Thyroid gland (tissue), 4 donors: ENCODE data around the gene SPHK1. TPM values are rescaled to one million over a fixed set of nuclear protein-coding genes. Genes with fewer than 3 reads are reported as not detected.
A peak's percentile ranks its signal among the peaks of the same experiment; 100 is the strongest.
"Not testable (repeated sequence)": the region's sequence is repeated elsewhere in the genome, so short reads cannot be mapped to it uniquely, and the experiment has no call there.

ENCODE experiments used
- DNase-seq, 2 donors: peaks; one replicate each; pipeline ENCODE4 v3.0.0-alpha.2; 2019
- H3K27ac ChIP-seq, 3 donors: fragments of 200-600 bp; sonication (generic); 1 replicate in 2 of 3; 2 replicates in 1 of 3; pipeline ENCODE4 v1.5.1; 2016 to 2019; ENCODE audit warnings: mild to moderate bottlenecking in 1 of 3, moderate library complexity in 1 of 3
- H3K27me3 ChIP-seq: fragments of 200-600 bp; sonication (generic); one replicate; pipeline ENCODE4 v1.5.1; 2019
- H3K36me3 ChIP-seq, 2 donors: fragments of 200-600 bp; sonication (generic); one replicate each; pipeline ENCODE4 v1.5.1; 2016 to 2019
- H3K4me1 ChIP-seq, 2 donors: fragments of 200-600 bp; sonication (generic); one replicate each; pipeline ENCODE4 v1.5.1; 2017 to 2019
- H3K4me3 ChIP-seq, 3 donors: fragments of 200-600 bp; sonication (generic); replicated peaks in 1 of 3; 1 replicate in 2 of 3; 2 replicates in 1 of 3; pipeline ENCODE4 v1.5.1; 2016; ENCODE audit warnings: mild to moderate bottlenecking in 1 of 3
- H3K9me3 ChIP-seq: fragments of 200-600 bp; sonication (generic); one replicate; pipeline ENCODE4 v1.5.1; 2017
- POLR2A ChIP-seq, 2 donors: fragments of 450-650 bp; IDR thresholded peaks; one replicate each; pipeline ENCODE4 v1.6.1; 2017; ENCODE audit warnings: antibody characterized with exemption in 2 of 2, mild to moderate bottlenecking in 2 of 2, moderate library complexity in 1 of 2
- WGBS, 2 donors: methylation state at CpG; one replicate each; pipeline ENCODE4 v1.1.5; 2017; 5-methylcytosine and 5-hydroxymethylcytosine counted together
- intact Hi-C: fragments of 100-400 bp; cut with DNase I; formaldehyde crosslinking; loops from one replicate; pipeline ENCODE4 v1.15.1; 2023
- total RNA-seq, 4 donors: library from RNA; depleted of rRNA; stranded (reverse); fragments of >200 nt; gene quantifications; one replicate each; pipeline ENCODE4 v1.2.3, GENCODE V29; 2016
- TF ChIP-seq, protein P1 (sequence below), 6 experiments: fragments of 200-600 bp in 3 of 6; fragments of 450-650 bp in 3 of 6; sonication (generic) in 3 of 6; IDR thresholded peaks; one replicate each; pipeline ENCODE4 v1.5.1; 2016 to 2019; ENCODE audit warnings: antibody characterized with exemption in 6 of 6, mild to moderate bottlenecking in 2 of 6, inconsistent platforms in 1 of 6, moderate library complexity in 1 of 6

The SPHK1 gene
- total RNA-seq, 4 donors from 2014 or later: 8.5 to 24.5 (median 13.8) TPM

DNA sequence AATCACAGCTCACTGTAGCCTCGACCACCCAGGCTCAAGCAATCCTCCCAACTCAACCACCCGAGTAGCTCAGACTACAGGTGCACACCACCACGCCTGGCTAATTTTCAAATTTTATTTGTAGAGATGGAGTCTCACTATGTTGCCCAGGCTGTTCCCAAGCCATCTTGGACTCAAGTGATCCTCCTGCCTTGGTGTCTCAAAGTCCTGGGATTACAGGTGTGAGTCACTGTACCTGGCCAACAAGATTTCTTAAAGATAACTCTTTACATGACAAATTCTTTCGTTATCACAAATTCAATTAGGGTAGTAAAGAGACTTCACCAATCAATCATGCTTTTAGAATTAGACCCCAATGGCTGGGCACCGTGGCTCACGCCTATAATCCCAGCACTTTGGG, 43.1 kb upstream of the SPHK1 start:
- TF ChIP-seq, protein P1, sequence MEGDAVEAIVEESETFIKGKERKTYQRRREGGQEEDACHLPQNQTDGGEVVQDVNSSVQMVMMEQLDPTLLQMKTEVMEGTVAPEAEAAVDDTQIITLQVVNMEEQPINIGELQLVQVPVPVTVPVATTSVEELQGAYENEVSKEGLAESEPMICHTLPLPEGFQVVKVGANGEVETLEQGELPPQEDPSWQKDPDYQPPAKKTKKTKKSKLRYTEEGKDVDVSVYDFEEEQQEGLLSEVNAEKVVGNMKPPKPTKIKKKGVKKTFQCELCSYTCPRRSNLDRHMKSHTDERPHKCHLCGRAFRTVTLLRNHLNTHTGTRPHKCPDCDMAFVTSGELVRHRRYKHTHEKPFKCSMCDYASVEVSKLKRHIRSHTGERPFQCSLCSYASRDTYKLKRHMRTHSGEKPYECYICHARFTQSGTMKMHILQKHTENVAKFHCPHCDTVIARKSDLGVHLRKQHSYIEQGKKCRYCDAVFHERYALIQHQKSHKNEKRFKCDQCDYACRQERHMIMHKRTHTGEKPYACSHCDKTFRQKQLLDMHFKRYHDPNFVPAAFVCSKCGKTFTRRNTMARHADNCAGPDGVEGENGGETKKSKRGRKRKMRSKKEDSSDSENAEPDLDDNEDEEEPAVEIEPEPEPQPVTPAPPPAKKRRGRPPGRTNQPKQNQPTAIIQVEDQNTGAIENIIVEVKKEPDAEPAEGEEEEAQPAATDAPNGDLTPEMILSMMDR (IDR thresholded peaks at IDR 0.05): no peak
- TF ChIP-seq POLR2A (IDR thresholded peaks at IDR 0.05): no peak
- Histone ChIP-seq H3K27ac (no peak overlapping the region), H3K4me1 (peaks cover 0 to 5% of the 10 kb centered on the region in 2 donors), H3K36me3 (peaks cover 22 to 26% of the 10 kb centered on the region in 2 donors), H3K27me3 (no peaks in the 10 kb centered on the region), H3K9me3 (no peaks in the 10 kb centered on the region), H3K4me3 (no peak overlapping the region)
- 97 to 98% methylated on average over 6 of the region's 6 CpGs for WGBS, 2 donors
- intact Hi-C loops: no loop called here
- DNase-seq: no peak

DNA sequence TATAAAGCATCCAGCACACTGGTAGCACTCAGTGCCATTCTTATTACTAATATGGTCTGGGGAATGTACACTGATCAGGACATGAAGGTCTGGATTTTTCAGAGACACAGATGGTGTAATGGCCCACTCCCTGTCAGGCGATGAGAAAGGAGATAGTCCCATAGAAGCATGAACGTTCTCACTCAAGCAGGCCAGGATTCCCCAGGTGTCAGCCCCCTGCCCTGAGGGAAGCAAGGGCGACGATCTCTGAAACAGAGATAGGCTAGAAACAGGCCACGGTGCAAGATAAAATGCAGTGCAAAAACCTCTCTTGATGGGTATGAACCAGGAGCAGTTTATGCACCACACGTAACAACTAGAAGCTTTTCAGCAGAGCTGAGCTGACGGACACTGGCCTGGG, 41.3 kb upstream of the SPHK1 start:
- intact Hi-C loops: no loop called here
- DNase-seq: no peak
- TF ChIP-seq, protein P1 (IDR thresholded peaks at IDR 0.05): no peak
- no peak for TF ChIP-seq POLR2A (IDR thresholded peaks at IDR 0.05)
- no peaks in the 10 kb centered on the region for H3K27me3 ChIP-seq
- no peak overlapping the region for H3K27ac ChIP-seq
- H3K36me3 ChIP-seq: peaks cover 37 to 39% of the 10 kb centered on the region in 2 donors
- H3K4me1 ChIP-seq: peaks cover 0 to 2% of the 10 kb centered on the region in 2 donors
- H3K9me3 ChIP-seq: no peaks in the 10 kb centered on the region
- H3K4me3 ChIP-seq: no peak overlapping the region
- WGBS, 2 donors: 92 to 98% methylated on average over 7 of the region's 7 CpGs

DNA sequence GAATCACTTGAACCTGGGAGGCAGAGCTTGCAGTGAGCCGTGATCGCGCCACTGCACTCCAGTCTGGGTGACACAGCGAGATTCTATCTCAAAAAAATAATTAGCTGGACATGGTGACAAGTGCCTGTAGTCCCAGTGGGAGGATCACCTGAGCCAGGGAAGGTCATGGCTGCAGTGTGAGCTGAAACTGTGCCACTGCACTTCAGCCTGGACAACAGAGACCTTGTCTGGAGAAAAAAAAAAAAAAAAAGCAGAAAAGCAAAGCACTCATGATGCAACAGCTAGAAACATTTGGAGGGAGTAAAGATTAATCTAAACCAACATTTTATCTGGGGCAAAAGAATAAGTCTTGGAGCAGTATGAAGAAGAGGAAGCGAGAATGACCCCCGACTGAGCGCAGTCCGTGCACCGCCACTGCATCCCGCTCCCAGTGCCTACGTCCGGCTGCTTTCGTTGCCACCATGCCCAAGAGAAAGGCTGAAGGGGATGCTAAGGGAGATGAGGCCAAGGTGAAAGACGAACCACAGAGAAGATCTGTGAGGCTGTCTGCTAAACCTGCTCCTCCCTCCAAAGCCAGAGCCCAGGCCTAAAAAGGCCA, 38.9 kb upstream of the SPHK1 start:
- Histone ChIP-seq H3K27ac (no peak overlapping the region), H3K9me3 (no peaks in the 10 kb centered on the region), H3K4me3 (no peak overlapping the region), H3K36me3 (peaks cover 40 to 41% of the 10 kb centered on the region in 2 donors), H3K4me1 (peaks cover 0 to 1% of the 10 kb centered on the region in 2 donors), H3K27me3 (no peaks in the 10 kb centered on the region)
- no peak for TF ChIP-seq POLR2A (IDR thresholded peaks at IDR 0.05)
- TF ChIP-seq, protein P1 (IDR thresholded peaks at IDR 0.05): no peak
- 95% methylated on average over 14 of the region's 14 CpGs for WGBS, 2 donors
- no peak for DNase-seq
- intact Hi-C loops: no loop called here

DNA sequence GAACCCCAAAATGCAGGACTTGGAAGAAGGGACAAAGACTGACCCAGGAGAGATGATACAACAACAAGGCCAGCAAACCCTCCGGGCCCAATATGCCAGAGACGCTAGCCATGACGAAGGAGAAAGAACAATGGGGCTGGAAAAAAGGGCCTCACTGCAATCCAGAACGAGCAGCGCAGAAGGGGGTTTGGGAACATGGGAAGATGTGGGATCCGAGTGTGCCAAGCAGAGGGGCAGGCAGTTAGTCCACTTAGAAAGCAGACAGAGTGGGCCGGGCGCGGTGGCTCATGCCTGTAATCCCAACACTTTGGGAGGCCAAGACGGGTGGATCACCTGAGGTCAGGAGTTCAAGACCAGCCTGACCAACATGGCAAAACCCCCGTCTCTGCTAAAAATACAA, 37.5 kb upstream of the SPHK1 start:
- 95% methylated on average over 11 of the region's 11 CpGs for WGBS, 2 donors
- H3K4me3 ChIP-seq, H3K27ac ChIP-seq, H3K9me3 ChIP-seq, intact Hi-C loops, DNase-seq, H3K27me3 ChIP-seq: not testable (repeated sequence)
- Histone ChIP-seq H3K4me1 (peaks cover 0 to 11% of the 10 kb centered on the region in 2 donors), H3K36me3 (peaks cover 37 to 39% of the 10 kb centered on the region in 2 donors)

DNA sequence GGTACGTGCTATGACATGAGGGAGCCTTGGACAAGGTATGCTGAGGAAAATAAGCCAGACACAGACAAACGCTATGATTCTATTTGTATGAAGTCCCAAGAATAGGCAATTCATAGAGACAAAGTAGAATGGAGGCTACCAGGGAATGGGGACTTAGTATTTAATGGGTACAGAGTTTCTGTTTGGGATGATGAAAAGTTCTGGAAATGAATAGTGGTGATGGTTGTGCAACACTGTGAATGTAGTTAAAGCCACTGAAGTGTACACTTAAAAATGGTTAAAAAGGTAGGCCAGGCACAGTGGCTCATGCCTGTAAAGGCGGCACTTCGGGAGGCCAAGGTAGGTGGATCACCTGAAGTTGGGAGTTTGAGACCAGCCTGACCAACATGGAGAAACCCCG, 33.9 kb upstream of the SPHK1 start:
- peaks cover 0 to 14% of the 10 kb centered on the region in 2 donors for H3K4me1 ChIP-seq
- H3K27ac ChIP-seq: peak overlapping the region; percentile 88 to 98 (median 93)
- H3K4me3 ChIP-seq: no peak overlapping the region
- DNase-seq: no peak
- WGBS, 2 donors: 94 to 95% methylated on average over 5 of the region's 5 CpGs
- no peak for TF ChIP-seq POLR2A (IDR thresholded peaks at IDR 0.05)
- TF ChIP-seq, protein P1 (IDR thresholded peaks at IDR 0.05): no peak
- intact Hi-C loops: no loop called here
- no peaks in the 10 kb centered on the region for H3K9me3 ChIP-seq
- H3K27me3 ChIP-seq: no peaks in the 10 kb centered on the region
- peaks cover 22 to 26% of the 10 kb centered on the region in 2 donors for H3K36me3 ChIP-seq
